ENCODE measurements around the gene KMT2C.

KMT2C gene

DNA sequence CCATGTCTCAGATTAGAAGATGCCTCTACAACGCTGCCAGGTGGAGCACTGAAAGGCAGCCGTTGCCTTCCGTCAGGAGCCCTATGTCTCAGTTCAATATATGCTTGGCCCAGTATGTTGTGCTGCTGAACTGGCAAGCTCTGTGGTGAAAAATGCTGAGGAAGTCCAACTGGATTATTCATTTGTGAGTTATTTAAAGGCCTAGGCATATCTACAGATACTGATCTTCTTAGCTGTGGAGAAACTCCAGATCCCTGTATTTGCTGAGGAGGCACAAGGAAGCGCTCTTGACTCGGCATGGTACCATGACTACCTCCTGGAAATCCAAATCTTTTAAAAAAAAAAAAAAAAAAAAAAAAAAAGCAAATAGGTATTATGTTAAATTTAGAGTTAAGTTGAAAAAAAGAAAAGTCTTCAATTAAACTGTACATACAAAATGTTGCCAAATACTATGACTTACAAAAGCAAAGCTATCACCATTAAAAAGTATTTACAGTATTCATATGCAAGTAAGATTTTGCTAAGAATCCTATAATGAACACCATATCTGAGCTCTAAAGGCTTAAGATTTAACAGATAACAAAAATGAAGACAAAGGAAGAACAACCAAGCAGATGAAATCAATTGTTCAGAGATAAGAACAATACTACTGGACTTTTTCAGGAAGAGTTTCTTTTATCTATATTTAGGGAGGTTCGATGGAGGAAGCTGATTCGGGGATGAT, 258.0 kb downstream of the KMT2C start:
- Histone ChIP-seq H3K27ac (ENCODE audit: low read length) (no peak overlapping the region), H2AFZ (ENCODE audit: low read depth, low read length) (no peak overlapping the region), H4K20me1 (ENCODE audit: insufficient read depth, low read length) (no peaks in the 10 kb centered on the region), H3K4me2 (ENCODE audit: insufficient read depth, low read length) (no peak overlapping the region), H3K4me3 (ENCODE audit: low read depth in 1 of 2, low read length in 2 of 2) (no peak overlapping the region), H3K9me3 (ENCODE audit: insufficient read depth, low read length, severe bottlenecking) (no peaks in the 10 kb centered on the region), H3K4me1 (ENCODE audit: insufficient read depth, low read length) (no peaks in the 10 kb centered on the region), H3K9ac (ENCODE audit: low read depth, low read length) (no peak overlapping the region), H3K27me3 (ENCODE audit: insufficient read depth, low read length, poor library complexity) (no peaks in the 10 kb centered on the region), H3K79me2 (ENCODE audit: insufficient read depth, low read length) (no peaks in the 10 kb centered on the region), H3K36me3 (ENCODE audit: insufficient read depth, low read length) (peaks cover 83% of the 10 kb centered on the region)
- ATAC-seq (ENCODE audit: insufficient read depth, low read depth) (no peak), DNase-seq (no peak)
- TF ChIP-seq CTCF (IDR thresholded peaks at IDR 0.05; ENCODE audit: borderline replicate concordance, extremely low read depth, low read length, poor library complexity, severe bottlenecking) (no peak), EZH2 (IDR thresholded peaks at IDR 0.05; ENCODE audit: borderline replicate concordance, low read depth, low read length, severe bottlenecking) (no peak)

DNA sequence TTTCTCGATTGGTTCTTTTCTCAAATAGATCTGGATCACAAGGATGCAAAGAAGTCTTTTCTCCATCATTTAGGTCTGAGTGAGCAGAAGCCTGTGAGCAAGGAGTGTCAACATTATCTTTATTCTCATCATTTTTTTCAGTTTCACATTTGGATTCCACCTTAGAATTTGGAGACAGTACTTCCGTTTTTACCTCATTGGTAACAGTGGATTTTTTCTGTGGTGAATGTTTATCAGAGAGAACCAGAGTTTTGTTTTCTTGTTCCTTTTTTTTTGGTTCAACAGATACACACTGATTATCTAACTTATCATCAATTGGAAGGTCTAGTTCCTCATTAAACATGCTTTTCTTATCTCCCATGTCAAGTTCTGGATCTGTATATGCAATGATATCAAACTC, 259.0 kb downstream of the KMT2C start:
- no peak for TF ChIP-seq CTCF (IDR thresholded peaks at IDR 0.05; ENCODE audit: borderline replicate concordance, extremely low read depth, low read length, poor library complexity, severe bottlenecking)
- no peak for TF ChIP-seq EZH2 (IDR thresholded peaks at IDR 0.05; ENCODE audit: borderline replicate concordance, low read depth, low read length, severe bottlenecking)
- no peaks in the 10 kb centered on the region for H4K20me1 ChIP-seq (ENCODE audit: insufficient read depth, low read length)
- H3K27me3 ChIP-seq (ENCODE audit: insufficient read depth, low read length, poor library complexity), result no peaks in the 10 kb centered on the region
- H3K4me2 ChIP-seq (ENCODE audit: insufficient read depth, low read length), result no peak overlapping the region
- H3K4me1 ChIP-seq (ENCODE audit: insufficient read depth, low read length), result no peaks in the 10 kb centered on the region
- ATAC-seq (ENCODE audit: insufficient read depth, low read depth), result no peak
- no peak overlapping the region for H3K9ac ChIP-seq (ENCODE audit: low read depth, low read length)
- peaks cover 81% of the 10 kb centered on the region for H3K36me3 ChIP-seq (ENCODE audit: insufficient read depth, low read length)
- no peak overlapping the region for H3K4me3 ChIP-seq (ENCODE audit: low read depth in 1 of 2, low read length in 2 of 2)
- no peak overlapping the region for H2AFZ ChIP-seq (ENCODE audit: low read depth, low read length)
- no peak overlapping the region for H3K27ac ChIP-seq (ENCODE audit: low read length)
- DNase-seq, result no peak
- H3K9me3 ChIP-seq (ENCODE audit: insufficient read depth, low read length, severe bottlenecking), result no peaks in the 10 kb centered on the region
- no peaks in the 10 kb centered on the region for H3K79me2 ChIP-seq (ENCODE audit: insufficient read depth, low read length)

DNA sequence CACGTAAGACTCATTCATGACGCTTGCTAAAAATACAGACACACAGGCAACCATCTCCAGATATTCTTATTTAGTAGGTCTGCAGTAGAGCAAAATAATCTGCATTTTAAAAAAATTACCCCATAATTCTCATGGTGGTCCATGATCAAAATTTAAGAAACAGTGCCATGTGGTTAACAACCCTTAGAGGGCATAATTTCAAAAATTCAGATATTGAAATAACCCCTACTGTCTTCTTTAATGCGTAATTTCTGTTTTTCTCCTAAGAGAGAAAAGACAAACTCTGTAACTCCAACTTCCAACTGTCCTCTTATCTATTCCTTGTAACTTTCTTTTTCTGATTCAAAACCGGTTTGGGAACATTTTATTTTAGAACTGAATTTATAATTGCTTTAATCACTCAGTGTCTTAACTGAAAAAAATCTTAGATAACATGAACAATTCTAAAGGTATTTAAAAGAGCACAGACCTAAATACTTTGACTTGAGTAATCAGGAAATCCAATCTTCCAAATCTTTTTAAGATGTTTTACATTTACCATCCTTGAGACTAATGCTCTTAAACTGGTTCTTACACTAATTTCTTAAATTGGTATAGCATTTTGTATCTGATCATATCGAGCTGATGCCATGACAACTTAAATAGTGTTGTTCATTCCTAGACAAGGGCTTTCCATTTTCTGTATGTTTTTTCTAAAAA, 262.3 kb downstream of the KMT2C start:
- Histone ChIP-seq H3K4me3 (ENCODE audit: low read depth in 1 of 2, low read length in 2 of 2) (no peak overlapping the region), H2AFZ (ENCODE audit: low read depth, low read length) (no peak overlapping the region), H3K27me3 (ENCODE audit: insufficient read depth, low read length, poor library complexity) (no peaks in the 10 kb centered on the region), H3K9ac (ENCODE audit: low read depth, low read length) (no peak overlapping the region), H3K4me1 (ENCODE audit: insufficient read depth, low read length) (no peaks in the 10 kb centered on the region), H3K36me3 (ENCODE audit: insufficient read depth, low read length) (peaks cover 81% of the 10 kb centered on the region), H3K4me2 (ENCODE audit: insufficient read depth, low read length) (no peak overlapping the region), H3K9me3 (ENCODE audit: insufficient read depth, low read length, severe bottlenecking) (no peaks in the 10 kb centered on the region), H3K79me2 (ENCODE audit: insufficient read depth, low read length) (no peaks in the 10 kb centered on the region), H3K27ac (ENCODE audit: low read length) (no peak overlapping the region), H4K20me1 (ENCODE audit: insufficient read depth, low read length) (no peaks in the 10 kb centered on the region)
- ATAC-seq (ENCODE audit: insufficient read depth, low read depth), result no peak
- DNase-seq, result no peak
- TF ChIP-seq CTCF (IDR thresholded peaks at IDR 0.05; ENCODE audit: borderline replicate concordance, extremely low read depth, low read length, poor library complexity, severe bottlenecking) (no peak), EZH2 (IDR thresholded peaks at IDR 0.05; ENCODE audit: borderline replicate concordance, low read depth, low read length, severe bottlenecking) (no peak)

Data from DND-41 (cell line).